Gastrocnemius medialis (tissue), 4 donors: ENCODE results near the gene NECTIN1. TPM values are rescaled to one million over a fixed set of nuclear protein-coding genes. Genes with fewer than 3 reads are reported as not detected.

ENCODE experiments used
- ATAC-seq, 2 donors: fragments of 150-250 bp; one replicate each; pipeline ENCODE4 v1.9.1; 2016
- DNase-seq, 2 donors: peaks; one replicate each; pipeline ENCODE4 v3.0.0-alpha.2; 2019
- H3K27ac ChIP-seq, 4 donors: fragments of 200-600 bp; sonication (generic); 1 replicate in 1 of 4; 2 replicates in 3 of 4; pipeline ENCODE4 v1.5.1; 2016 to 2018; ENCODE audit warnings: mild to moderate bottlenecking in 2 of 4, moderate library complexity in 1 of 4
- H3K27me3 ChIP-seq, 3 donors: fragments of 200-600 bp; sonication (generic) in 2 of 3; 1 replicate in 1 of 3; 2 replicates in 2 of 3; pipeline versions ENCODE4 v1.5.1 to v1.6.0; 2016 to 2019; ENCODE audit warnings: mild to moderate bottlenecking in 1 of 3, moderate library complexity in 1 of 3
- H3K36me3 ChIP-seq, 2 donors: fragments of 200-600 bp; sonication (generic) in 1 of 2; one replicate each; pipeline ENCODE4 v1.5.1; 2017 to 2018
- H3K4me1 ChIP-seq, 2 donors: fragments of 200-600 bp; sonication (generic) in 1 of 2; one replicate each; pipeline ENCODE4 v1.5.1; 2016 to 2017; ENCODE audit warnings: mild to moderate bottlenecking in 2 of 2
- H3K4me3 ChIP-seq, 4 donors: fragments of 200-600 bp; sonication (generic) in 3 of 4; 1 replicate in 1 of 4; 2 replicates in 3 of 4; pipeline ENCODE4 v1.5.1; 2016 to 2019; ENCODE audit warnings: mild to moderate bottlenecking in 2 of 4
- H3K9me3 ChIP-seq, 3 donors: fragments of 200-600 bp; sonication (generic) in 2 of 3; 1 replicate in 1 of 3; 2 replicates in 2 of 3; pipeline ENCODE4 v1.5.1; 2016 to 2019
- CTCF ChIP-seq, 5 experiments: fragments of 450-650 bp in 3 of 5; fragments of 200-600 bp in 2 of 5; sonication (generic) in 2 of 5; IDR thresholded peaks in 4 of 5; conservative IDR thresholded peaks in 1 of 5; 1 replicate in 4 of 5; 2 replicates in 1 of 5; pipeline ENCODE4 v1.5.1; 2016 to 2019; ENCODE audit warnings: antibody characterized with exemption in 5 of 5, mild to moderate bottlenecking in 3 of 5, moderate library complexity in 3 of 5
- POLR2A ChIP-seq, 2 donors: fragments of 450-650 bp; IDR thresholded peaks; one replicate each; pipeline ENCODE4 v1.6.1; 2017; ENCODE audit warnings: antibody characterized with exemption in 2 of 2, mild to moderate bottlenecking in 2 of 2, moderate library complexity in 2 of 2
- in situ Hi-C, 4 donors: fragments of 200-750 bp; cut with MboI; loops; one replicate each; pipeline versions ENCODE4 v1.15.0 to v1.8.0; 2017; ENCODE audit warnings: low sequenced_read_pairs in 4 of 4
- intact Hi-C: fragments of 100-400 bp; cut with DNase I; formaldehyde crosslinking; loops from one replicate; pipeline ENCODE4 v1.15.1; 2023; ENCODE audit warnings: low total_unique reads
- total RNA-seq, 4 donors: library from RNA; depleted of rRNA; stranded (reverse); fragments of >200 nt; gene quantifications; one replicate each; pipeline versions ENCODE4 v1.1.0 to v1.2.3, GENCODE V29; 2016

NECTIN1 gene
- total RNA-seq, 4 donors from 2014 or later = 0.66 to 2.2 (median 0.92) TPM

GRCh38 chr11:119763071-119763728, 34.2 kb upstream of the NECTIN1 start:
- no peaks in the 10 kb centered on the region for H3K27me3 ChIP-seq
- H3K36me3 ChIP-seq = no peaks in the 10 kb centered on the region
- intact Hi-C loops (no loop called here), in situ Hi-C loops (no loop called here)
- H3K4me3 ChIP-seq = no peak overlapping the region
- TF ChIP-seq CTCF (IDR thresholded peaks at IDR 0.05 in 4 of 5, conservative IDR thresholded peaks at IDR 0.05 in 1 of 5) = no peak
- no peak for TF ChIP-seq POLR2A (IDR thresholded peaks at IDR 0.05)
- no peak for DNase-seq
- no peaks in the 10 kb centered on the region for H3K4me1 ChIP-seq
- H3K27ac ChIP-seq = no peak overlapping the region
- ATAC-seq = no peak
- H3K9me3 ChIP-seq = no peaks in the 10 kb centered on the region

GRCh38 chr11:119759747-119760412, 30.9 kb upstream of the NECTIN1 start:
- intact Hi-C loops = no loop called here
- in situ Hi-C loops = no loop called here
- H3K9me3 ChIP-seq = no peaks in the 10 kb centered on the region
- no peaks in the 10 kb centered on the region for H3K27me3 ChIP-seq
- TF ChIP-seq CTCF (IDR thresholded peaks at IDR 0.05 in 4 of 5, conservative IDR thresholded peaks at IDR 0.05 in 1 of 5) = no peak
- H3K4me1 ChIP-seq = no peaks in the 10 kb centered on the region
- H3K36me3 ChIP-seq = no peaks in the 10 kb centered on the region
- no peak overlapping the region for H3K4me3 ChIP-seq
- ATAC-seq (no peak), DNase-seq (no peak)
- H3K27ac ChIP-seq = no peak overlapping the region

- Histone ChIP-seq H3K9me3 (no peaks in the 10 kb centered on the region), H3K36me3 (no peaks in the 10 kb centered on the region), H3K27me3 (no peaks in the 10 kb centered on the region), H3K4me1 (no peaks in the 10 kb centered on the region), H3K4me3 (no peak overlapping the region), H3K27ac (no peak overlapping the region)
- intact Hi-C loops (no loop called here), in situ Hi-C loops (no loop called here)
- ATAC-seq (no peak), DNase-seq (no peak)
- TF ChIP-seq POLR2A (IDR thresholded peaks at IDR 0.05) (no peak), CTCF (IDR thresholded peaks at IDR 0.05 in 4 of 5, conservative IDR thresholded peaks at IDR 0.05 in 1 of 5) (no peak)
Measured at GRCh38 chr11:119759324-119759723, 30.3 kb upstream of the NECTIN1 start.

GRCh38 chr11:119758291-119758690, 29.3 kb upstream of the NECTIN1 start:
- intact Hi-C loops = no loop called here
- TF ChIP-seq POLR2A (IDR thresholded peaks at IDR 0.05) (no peak), CTCF (IDR thresholded peaks at IDR 0.05 in 4 of 5, conservative IDR thresholded peaks at IDR 0.05 in 1 of 5) (no peak)
- H3K4me1 ChIP-seq = no peaks in the 10 kb centered on the region
- H3K27me3 ChIP-seq = no peaks in the 10 kb centered on the region
- DNase-seq (no peak), ATAC-seq (no peak)
- no peak overlapping the region for H3K27ac ChIP-seq
- H3K4me3 ChIP-seq = no peak overlapping the region
- no peaks in the 10 kb centered on the region for H3K9me3 ChIP-seq
- no peaks in the 10 kb centered on the region for H3K36me3 ChIP-seq
- in situ Hi-C loops = no loop called here
